Suprapubic skin (tissue), 3 donors: ENCODE results near the gene ARHGAP40.

ENCODE experiments used
- POLR2A ChIP-seq, 2 donors: fragments of 450-650 bp; IDR thresholded peaks; one replicate each; pipeline ENCODE4 v1.6.1; 2017; ENCODE audit warnings: antibody characterized with exemption in 2 of 2, mild to moderate bottlenecking in 2 of 2, moderate library complexity in 2 of 2
- TF ChIP-seq, protein P1 (sequence below), 2 donors: fragments of 200-600 bp in 1 of 2; fragments of 450-650 bp in 1 of 2; sonication (generic) in 1 of 2; IDR thresholded peaks; one replicate each; pipeline ENCODE4 v1.5.1; 2016 to 2019; ENCODE audit warnings: antibody characterized with exemption in 2 of 2, mild to moderate bottlenecking in 1 of 2, moderate library complexity in 1 of 2

- TF ChIP-seq, protein P1, sequence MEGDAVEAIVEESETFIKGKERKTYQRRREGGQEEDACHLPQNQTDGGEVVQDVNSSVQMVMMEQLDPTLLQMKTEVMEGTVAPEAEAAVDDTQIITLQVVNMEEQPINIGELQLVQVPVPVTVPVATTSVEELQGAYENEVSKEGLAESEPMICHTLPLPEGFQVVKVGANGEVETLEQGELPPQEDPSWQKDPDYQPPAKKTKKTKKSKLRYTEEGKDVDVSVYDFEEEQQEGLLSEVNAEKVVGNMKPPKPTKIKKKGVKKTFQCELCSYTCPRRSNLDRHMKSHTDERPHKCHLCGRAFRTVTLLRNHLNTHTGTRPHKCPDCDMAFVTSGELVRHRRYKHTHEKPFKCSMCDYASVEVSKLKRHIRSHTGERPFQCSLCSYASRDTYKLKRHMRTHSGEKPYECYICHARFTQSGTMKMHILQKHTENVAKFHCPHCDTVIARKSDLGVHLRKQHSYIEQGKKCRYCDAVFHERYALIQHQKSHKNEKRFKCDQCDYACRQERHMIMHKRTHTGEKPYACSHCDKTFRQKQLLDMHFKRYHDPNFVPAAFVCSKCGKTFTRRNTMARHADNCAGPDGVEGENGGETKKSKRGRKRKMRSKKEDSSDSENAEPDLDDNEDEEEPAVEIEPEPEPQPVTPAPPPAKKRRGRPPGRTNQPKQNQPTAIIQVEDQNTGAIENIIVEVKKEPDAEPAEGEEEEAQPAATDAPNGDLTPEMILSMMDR (IDR thresholded peaks at IDR 0.05): no peak
- TF ChIP-seq POLR2A (IDR thresholded peaks at IDR 0.05): no peak
Measured at GRCh38 chr20:38635721-38636288, 34.2 kb downstream of the ARHGAP40 start.
